Occipital lobe (tissue), 2 donors: ENCODE results near the gene PDE5A. TPM values are rescaled to one million over a fixed set of nuclear protein-coding genes. Genes with fewer than 3 reads are reported as not detected.

Source experiments
- DNase-seq: peaks from one replicate; lab custom pipeline; 2025; lab: John Stamatoyannopoulos, UW
- total RNA-seq: library from RNA; depleted of rRNA; stranded (reverse); fragments of >200 nt; gene quantifications from one replicate; pipeline ENCODE4 v1.2.3, GENCODE V29; 2014

Gene PDE5A
- total RNA-seq, 1 donor from 2014 or later, result 17.9 TPM

GRCh38 chr4:119585771-119586170 lies 42.8 kb downstream of the PDE5A start:
- no peak for DNase-seq

- DNase-seq, result no peak
Measured at GRCh38 chr4:119581190-119581873, 47.3 kb downstream of the PDE5A start.

- no peak for DNase-seq
Measured at GRCh38 chr4:119580293-119580692, 48.3 kb downstream of the PDE5A start.

GRCh38 chr4:119579823-119580222 lies 48.8 kb downstream of the PDE5A start:
- DNase-seq, result no peak

GRCh38 chr4:119570401-119570800 lies 58.2 kb downstream of the PDE5A start:
- no peak for DNase-seq

- no peak for DNase-seq
Measured at GRCh38 chr4:119564106-119564505, 64.5 kb downstream of the PDE5A start.

GRCh38 chr4:119559044-119559647 lies 69.5 kb downstream of the PDE5A start:
- no peak for DNase-seq

GRCh38 chr4:119550857-119551532 lies 77.6 kb downstream of the PDE5A start:
- DNase-seq, result no peak

GRCh38 chr4:119549639-119550038 lies 79.0 kb downstream of the PDE5A start:
- DNase-seq, result no peak

GRCh38 chr4:119543779-119544178 lies 84.8 kb downstream of the PDE5A start:
- DNase-seq, result no peak

GRCh38 chr4:119543187-119543586 lies 85.4 kb downstream of the PDE5A start:
- DNase-seq, result no peak

GRCh38 chr4:119540249-119540648 lies 88.4 kb downstream of the PDE5A start:
- DNase-seq, result no peak

- no peak for DNase-seq
Measured at GRCh38 chr4:119537586-119537985, 91.0 kb downstream of the PDE5A start.

- DNase-seq, result no peak
Measured at GRCh38 chr4:119536572-119537528, 91.8 kb downstream of the PDE5A start.

GRCh38 chr4:119532319-119532718 lies 96.3 kb downstream of the PDE5A start:
- no peak for DNase-seq

GRCh38 chr4:119529788-119530187 lies 98.8 kb downstream of the PDE5A start:
- DNase-seq, result no peak

- no peak for DNase-seq
Measured at GRCh38 chr4:119526786-119527550, 101.6 kb downstream of the PDE5A start.

- no peak for DNase-seq
Measured at GRCh38 chr4:119525771-119526712, 102.6 kb downstream of the PDE5A start.

GRCh38 chr4:119525005-119525749 lies 103.4 kb downstream of the PDE5A start:
- no peak for DNase-seq
